HG03280 (cell line): Measurements from ENCODE around the gene ATP1A4.
"Not testable (repeated sequence)": the region's sequence is repeated elsewhere in the genome, so short reads cannot be mapped to it uniquely, and the experiment has no call there.

ENCODE experiments used
- ATAC-seq: cut with Tn5 transposase; IDR thresholded peaks from one replicate; pipeline ENCODE4 v1.9.1; 2021; ENCODE audit warnings: mild to moderate bottlenecking, moderate library complexity; ENCODE audit not compliant: unreplicated experiment

The ATP1A4 gene

GRCh38 chr1:160151303-160151702 lies at the start of gene ATP1A4:
Gene ATP1A4 (plus strand): TSS chr1:160151603. CDS start chr1:160152041, 438 bp downstream.
- ATAC-seq: no peak

- ATAC-seq: no peak
Measured at GRCh38 chr1:160101717-160102522, 49.5 kb upstream of the ATP1A4 start.

DNA sequence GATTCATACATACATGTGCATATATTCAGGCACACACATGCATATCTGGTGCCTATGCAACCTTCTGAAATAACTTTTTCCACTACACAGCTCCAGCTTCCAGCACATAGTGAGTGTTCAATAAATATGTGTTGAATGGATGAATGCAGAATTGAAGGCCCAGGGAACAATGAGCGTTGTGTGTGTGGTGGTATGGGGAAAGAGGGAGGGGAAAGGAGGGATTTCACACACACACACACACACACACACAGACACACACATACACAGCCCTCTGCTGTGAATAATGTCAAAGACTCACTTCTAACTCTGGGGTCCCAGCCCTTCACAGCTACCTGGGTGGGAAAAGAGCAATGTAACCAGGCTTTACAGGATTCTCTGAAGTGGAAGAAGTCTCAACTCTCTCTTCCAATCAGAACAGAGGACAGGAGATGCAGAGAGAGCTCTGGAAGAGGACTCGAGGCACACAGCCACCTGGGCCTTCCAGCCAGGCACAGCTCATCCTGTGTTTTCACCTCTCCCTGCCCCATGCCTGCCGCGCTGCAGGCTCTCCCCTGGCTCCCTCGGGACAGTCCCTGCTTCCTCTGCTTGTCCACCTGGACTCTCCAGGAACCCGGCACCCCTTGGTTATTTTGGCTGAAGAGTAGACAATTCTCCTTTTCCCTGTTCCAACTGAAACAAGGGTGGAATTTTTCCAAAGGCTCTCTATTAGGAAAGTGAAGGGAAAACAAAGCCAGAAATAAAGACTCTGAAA lies 47.6 kb upstream of the ATP1A4 start:
- ATAC-seq: no peak

DNA sequence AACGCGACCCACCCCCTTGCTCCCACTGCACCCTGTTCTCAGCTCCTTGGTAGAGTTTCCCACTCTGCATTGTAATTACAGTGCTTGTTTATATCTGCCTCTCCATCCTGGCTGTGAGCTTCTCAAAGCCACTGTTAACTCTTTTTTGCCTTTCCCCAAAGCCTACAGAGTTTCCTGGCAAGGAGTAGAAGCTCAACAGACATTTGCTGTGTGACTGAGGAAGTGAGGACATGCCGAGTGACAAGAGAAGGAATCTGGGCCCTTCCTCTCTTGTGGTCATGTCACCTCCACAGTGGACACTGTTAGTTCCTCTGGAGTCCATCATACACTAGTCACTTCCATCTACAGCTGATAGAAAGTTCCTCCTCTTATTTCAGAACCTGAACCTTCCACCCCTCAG lies 46.9 kb upstream of the ATP1A4 start:
- ATAC-seq: no peak

GRCh38 chr1:160105155-160105554 lies 46.2 kb upstream of the ATP1A4 start:
- ATAC-seq: no peak

DNA sequence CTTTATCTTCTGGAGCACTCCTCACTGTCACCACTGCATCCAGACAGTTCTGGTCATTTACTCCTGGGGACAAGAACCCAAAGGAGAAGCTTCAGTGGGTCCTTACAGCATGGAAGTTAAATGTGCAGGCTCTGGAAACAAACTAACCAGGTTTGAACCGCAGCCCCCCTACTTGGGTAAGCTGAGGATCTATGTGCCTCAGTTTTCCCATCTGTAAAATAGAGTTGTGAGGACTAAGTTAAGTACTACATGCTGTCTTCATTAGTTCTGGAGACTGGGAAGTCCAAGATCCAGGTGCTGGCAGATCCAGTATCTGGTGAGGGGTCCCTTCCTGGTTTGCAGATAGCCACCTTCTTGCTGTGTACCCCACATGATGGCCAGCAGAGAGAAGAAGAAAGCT lies 43.9 kb upstream of the ATP1A4 start:
- no peak for ATAC-seq

- no peak for ATAC-seq
Measured at GRCh38 chr1:160108888-160109662, 42.3 kb upstream of the ATP1A4 start.

DNA sequence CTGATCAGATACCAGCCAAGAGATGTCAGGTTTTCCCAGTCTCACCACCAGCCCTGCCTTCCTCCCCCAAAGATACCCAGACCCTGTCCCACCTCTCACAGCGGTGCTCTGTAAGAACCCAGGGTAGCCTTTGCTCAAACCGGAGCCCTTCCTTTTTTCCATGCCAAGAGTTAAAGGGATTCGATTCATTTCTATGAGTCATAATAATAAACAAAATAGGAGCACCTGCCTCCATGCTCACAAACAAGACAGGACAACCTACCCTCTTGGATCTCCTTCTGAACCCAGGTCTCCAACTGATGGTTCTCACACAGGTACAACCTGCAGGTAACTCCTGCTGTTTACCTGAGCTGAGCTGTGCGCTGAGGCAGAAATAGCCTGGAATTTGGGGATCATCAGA lies 41.7 kb upstream of the ATP1A4 start:
- ATAC-seq: no peak

DNA sequence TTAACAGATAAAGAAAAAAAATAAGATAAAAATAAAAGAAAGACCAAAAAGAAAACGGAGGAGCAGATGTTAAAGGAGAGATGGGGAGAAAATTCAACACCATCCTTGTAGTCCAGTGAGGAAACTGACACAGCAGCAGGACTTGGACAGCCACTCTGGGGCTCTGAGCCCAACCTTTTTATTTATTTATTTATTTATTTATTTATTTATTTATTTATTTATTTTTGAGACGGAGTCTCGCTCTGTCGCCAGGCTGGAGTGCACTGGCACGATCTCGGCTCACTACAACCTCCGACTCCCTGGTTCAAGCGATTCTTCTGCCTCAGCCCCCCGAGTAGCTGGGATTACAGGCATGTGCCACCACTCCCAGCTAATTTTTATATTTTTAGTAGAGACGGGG lies 39.9 kb upstream of the ATP1A4 start:
- ATAC-seq: not testable (repeated sequence)

DNA sequence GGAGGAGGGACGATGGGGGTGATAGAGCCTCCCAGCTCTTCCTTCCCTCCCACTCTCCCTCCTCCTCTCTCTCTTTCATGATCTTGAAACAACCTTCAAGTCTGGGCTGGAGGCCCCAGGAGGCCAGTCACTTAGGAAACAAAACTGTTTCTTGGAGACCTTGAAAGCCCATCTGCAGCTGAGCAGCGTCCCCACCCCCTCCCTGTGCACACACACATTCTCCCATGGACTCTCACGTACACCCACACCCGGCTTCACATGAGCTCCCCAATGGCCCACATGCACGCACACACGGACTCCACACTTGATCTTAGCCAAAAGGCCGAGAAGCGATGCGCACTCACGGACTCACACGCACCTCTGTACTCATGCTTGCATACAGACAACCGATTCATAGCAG lies 39.0 kb upstream of the ATP1A4 start:
- no peak for ATAC-seq

- no peak for ATAC-seq
Measured at GRCh38 chr1:160113407-160113806, 38.0 kb upstream of the ATP1A4 start.

- no peak for ATAC-seq
Measured at GRCh38 chr1:160114085-160114484, 37.3 kb upstream of the ATP1A4 start.

GRCh38 chr1:160115545-160116282 lies 35.7 kb upstream of the ATP1A4 start, which contains the start of gene ATP1A2:
Gene ATP1A2 (plus strand): TSS chr1:160115759. CDS start chr1:160115862, 103 bp downstream.
- ATAC-seq: no peak

- no peak for ATAC-seq
Measured at GRCh38 chr1:160116283-160117147, 34.9 kb upstream of the ATP1A4 start.

DNA sequence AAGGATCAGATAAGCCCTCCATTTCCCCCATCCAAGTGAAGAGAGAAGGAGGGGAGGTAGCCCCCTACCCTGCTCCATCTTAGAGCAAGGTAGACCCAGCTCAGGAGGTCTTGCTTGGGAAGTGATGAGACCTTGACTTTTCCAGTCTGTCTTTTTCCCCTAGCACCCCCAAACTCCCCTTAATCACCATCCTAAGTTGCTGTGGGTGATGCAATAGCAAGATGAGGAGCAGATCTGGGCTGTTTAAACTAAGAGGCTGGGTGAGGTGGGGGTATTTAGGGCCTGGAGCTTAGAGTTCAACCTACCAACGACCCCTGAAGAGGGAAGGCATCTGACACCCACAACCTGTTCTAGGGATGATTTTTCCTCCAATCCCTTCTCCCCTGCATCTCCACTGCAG lies 34.1 kb upstream of the ATP1A4 start:
- ATAC-seq: no peak

- no peak for ATAC-seq
Measured at GRCh38 chr1:160117709-160118183, 33.7 kb upstream of the ATP1A4 start.

- ATAC-seq: no peak
Measured at GRCh38 chr1:160118928-160119327, 32.5 kb upstream of the ATP1A4 start.

GRCh38 chr1:160120797-160121196 lies 30.6 kb upstream of the ATP1A4 start:
- no peak for ATAC-seq

- no peak for ATAC-seq
Measured at GRCh38 chr1:160121388-160121787, 30.0 kb upstream of the ATP1A4 start.
